Right forelimb (tissue), 1 donor: ENCODE results near the gene PHTF1.

Experiments used
- DNase-seq: peaks from one replicate; pipeline ENCODE4 v3.0.0-alpha.2; 2018

The PHTF1 gene

GRCh38 chr1:113759333-113760101, at the start of gene PHTF1:
PHTF1 (minus strand) TSS chr1:113759486; CDS start chr1:113758703, 783 bp downstream.
- peak; percentile 82 for DNase-seq

GRCh38 chr1:113808450-113809195, 49.3 kb upstream of the PHTF1 start:
- no peak for DNase-seq

- no peak for DNase-seq
These were observed 46.4 kb upstream of the PHTF1 start for GRCh38 chr1:113805639-113806038.

GRCh38 chr1:113805256-113805531, 45.9 kb upstream of the PHTF1 start:
- no peak for DNase-seq

- DNase-seq, result no peak
These were observed 45.4 kb upstream of the PHTF1 start for GRCh38 chr1:113804421-113805255.

GRCh38 chr1:113802367-113803007, 43.2 kb upstream of the PHTF1 start:
- DNase-seq, result no peak

GRCh38 chr1:113800487-113800886, 41.2 kb upstream of the PHTF1 start:
- no peak for DNase-seq

GRCh38 chr1:113797472-113797871, 38.2 kb upstream of the PHTF1 start:
- DNase-seq, result no peak

GRCh38 chr1:113793878-113794834, 34.9 kb upstream of the PHTF1 start:
- DNase-seq, result no peak

- no peak for DNase-seq
These were observed 33.7 kb upstream of the PHTF1 start for GRCh38 chr1:113792986-113793385.

- no peak for DNase-seq
These were observed 33.2 kb upstream of the PHTF1 start for GRCh38 chr1:113792471-113792870.

GRCh38 chr1:113788802-113789201, 29.5 kb upstream of the PHTF1 start:
- no peak for DNase-seq

GRCh38 chr1:113787663-113788062, 28.4 kb upstream of the PHTF1 start:
- no peak for DNase-seq

GRCh38 chr1:113786069-113786468, 26.8 kb upstream of the PHTF1 start:
- DNase-seq, result no peak

GRCh38 chr1:113784104-113784779, 25.0 kb upstream of the PHTF1 start:
- no peak for DNase-seq

- DNase-seq, result peak; percentile 46
These were observed 24.2 kb upstream of the PHTF1 start for GRCh38 chr1:113783254-113784103.

GRCh38 chr1:113782406-113782805, 23.1 kb upstream of the PHTF1 start:
- no peak for DNase-seq

GRCh38 chr1:113780374-113781146, 21.3 kb upstream of the PHTF1 start:
- DNase-seq, result no peak

- DNase-seq, result no peak
These were observed 20.3 kb upstream of the PHTF1 start for GRCh38 chr1:113779542-113779941.
